ENCODE results near the gene KCNH1.

Gene KCNH1

GRCh38 chr1:210771131-210771530, 362.8 kb downstream of the KCNH1 start:
- TF ChIP-seq, protein P1, sequence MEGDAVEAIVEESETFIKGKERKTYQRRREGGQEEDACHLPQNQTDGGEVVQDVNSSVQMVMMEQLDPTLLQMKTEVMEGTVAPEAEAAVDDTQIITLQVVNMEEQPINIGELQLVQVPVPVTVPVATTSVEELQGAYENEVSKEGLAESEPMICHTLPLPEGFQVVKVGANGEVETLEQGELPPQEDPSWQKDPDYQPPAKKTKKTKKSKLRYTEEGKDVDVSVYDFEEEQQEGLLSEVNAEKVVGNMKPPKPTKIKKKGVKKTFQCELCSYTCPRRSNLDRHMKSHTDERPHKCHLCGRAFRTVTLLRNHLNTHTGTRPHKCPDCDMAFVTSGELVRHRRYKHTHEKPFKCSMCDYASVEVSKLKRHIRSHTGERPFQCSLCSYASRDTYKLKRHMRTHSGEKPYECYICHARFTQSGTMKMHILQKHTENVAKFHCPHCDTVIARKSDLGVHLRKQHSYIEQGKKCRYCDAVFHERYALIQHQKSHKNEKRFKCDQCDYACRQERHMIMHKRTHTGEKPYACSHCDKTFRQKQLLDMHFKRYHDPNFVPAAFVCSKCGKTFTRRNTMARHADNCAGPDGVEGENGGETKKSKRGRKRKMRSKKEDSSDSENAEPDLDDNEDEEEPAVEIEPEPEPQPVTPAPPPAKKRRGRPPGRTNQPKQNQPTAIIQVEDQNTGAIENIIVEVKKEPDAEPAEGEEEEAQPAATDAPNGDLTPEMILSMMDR (IDR thresholded peaks at IDR 0.05; ENCODE audit: low read depth, low read length, missing control alignments), result no peak
- no peak overlapping the region for H3K4me3 ChIP-seq (ENCODE audit: low read depth, low read length)
- DNase-seq (ENCODE audit: low read depth), result no peak

DNA sequence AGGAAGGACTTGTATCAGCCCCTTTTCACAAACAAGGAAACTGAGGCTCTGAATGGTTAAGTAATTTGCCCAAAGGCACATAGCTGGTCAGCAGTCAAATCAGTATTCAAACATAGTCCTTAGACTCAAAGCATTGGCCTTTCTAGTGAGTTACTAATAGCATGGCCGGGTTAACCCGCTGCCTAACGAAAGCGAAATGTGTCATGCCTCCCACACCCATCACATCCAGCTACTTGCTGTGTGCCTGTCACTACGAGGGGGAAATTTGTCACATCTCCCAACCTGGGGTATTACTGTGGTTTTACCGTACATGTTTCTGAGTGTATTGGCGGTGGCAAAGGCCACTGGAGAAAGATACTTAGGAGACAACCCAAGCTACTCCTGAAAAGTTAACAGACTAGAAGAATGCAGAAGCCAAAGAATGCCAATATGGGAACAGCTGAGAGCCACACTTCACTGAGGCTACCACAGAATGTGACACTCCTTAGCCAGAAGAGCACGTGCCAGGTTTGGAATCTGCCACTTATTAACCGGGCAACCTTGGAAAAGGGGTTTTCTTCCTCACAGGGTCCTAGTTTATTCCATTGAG, 363.5 kb downstream of the KCNH1 start:
- no peak for DNase-seq (ENCODE audit: low read depth)
- no peak overlapping the region for H3K4me3 ChIP-seq (ENCODE audit: low read depth, low read length)
- TF ChIP-seq, protein P1 (IDR thresholded peaks at IDR 0.05; ENCODE audit: low read depth, low read length, missing control alignments), result no peak

DNA sequence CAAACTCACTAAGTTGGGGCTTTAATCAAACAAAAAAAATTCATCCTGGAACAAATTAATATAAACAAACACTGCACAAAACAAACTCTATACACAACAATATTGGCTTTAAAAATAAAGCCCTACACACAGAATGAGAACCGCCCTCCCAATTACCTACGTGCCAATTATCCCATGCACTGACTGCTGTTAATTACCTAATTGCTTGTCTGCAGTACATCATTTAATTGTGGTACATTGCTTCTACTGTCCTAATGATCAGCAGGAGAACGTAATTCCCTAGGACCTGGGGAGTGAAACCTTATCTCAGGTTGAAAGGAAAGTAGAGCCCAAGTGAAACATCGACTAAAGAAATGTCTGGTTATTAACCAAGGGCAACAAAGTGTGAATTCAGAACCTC, 364.5 kb downstream of the KCNH1 start:
- no peak overlapping the region for H3K4me3 ChIP-seq (ENCODE audit: low read depth, low read length)
- DNase-seq (ENCODE audit: low read depth), result no peak
- TF ChIP-seq, protein P1 (IDR thresholded peaks at IDR 0.05; ENCODE audit: low read depth, low read length, missing control alignments), result no peak

DNA sequence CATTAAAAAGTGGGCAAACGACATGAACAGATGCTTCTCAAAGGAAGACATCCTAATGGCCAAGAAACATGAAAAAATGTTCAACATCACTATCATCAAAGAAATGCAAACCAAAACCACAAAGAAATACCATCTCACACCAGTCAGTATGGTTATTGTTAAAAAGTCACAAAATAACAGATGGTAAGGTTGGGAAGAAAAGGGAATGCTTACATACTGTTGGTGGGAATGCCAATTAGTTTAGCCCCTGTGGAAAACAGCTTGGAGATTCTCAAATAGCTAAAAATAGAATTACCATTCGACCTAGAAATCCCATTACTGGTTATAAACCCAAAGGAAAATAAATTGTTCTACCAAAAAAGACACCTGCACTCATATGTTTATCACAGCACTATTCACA, 369.4 kb downstream of the KCNH1 start:
- TF ChIP-seq, protein P1 (IDR thresholded peaks at IDR 0.05; ENCODE audit: low read depth, low read length, missing control alignments), result no peak
- no peak for DNase-seq (ENCODE audit: low read depth)
- no peak overlapping the region for H3K4me3 ChIP-seq (ENCODE audit: low read depth, low read length)

DNA sequence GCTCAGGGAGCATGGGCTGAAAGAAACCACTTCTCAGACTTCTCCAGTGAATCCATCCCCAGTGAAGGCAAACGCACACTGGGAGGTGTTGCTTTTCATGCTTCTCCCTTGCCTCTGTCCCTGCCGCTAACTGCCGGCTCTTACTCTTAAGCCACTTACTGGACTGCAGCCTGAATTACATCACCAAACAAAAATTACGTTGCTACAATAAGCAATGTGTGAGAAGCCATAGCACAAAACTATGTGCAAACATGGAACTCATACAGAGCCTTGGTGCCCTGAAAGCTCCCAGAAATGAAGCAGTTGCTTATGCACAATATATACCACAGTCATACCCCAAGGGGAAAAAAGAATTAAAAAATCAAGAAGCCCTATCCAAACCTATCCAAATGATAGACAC, 375.2 kb downstream of the KCNH1 start:
- no peak overlapping the region for H3K4me3 ChIP-seq (ENCODE audit: low read depth, low read length)
- TF ChIP-seq, protein P1 (IDR thresholded peaks at IDR 0.05; ENCODE audit: low read depth, low read length, missing control alignments), result no peak
- DNase-seq (ENCODE audit: low read depth), result no peak

DNA sequence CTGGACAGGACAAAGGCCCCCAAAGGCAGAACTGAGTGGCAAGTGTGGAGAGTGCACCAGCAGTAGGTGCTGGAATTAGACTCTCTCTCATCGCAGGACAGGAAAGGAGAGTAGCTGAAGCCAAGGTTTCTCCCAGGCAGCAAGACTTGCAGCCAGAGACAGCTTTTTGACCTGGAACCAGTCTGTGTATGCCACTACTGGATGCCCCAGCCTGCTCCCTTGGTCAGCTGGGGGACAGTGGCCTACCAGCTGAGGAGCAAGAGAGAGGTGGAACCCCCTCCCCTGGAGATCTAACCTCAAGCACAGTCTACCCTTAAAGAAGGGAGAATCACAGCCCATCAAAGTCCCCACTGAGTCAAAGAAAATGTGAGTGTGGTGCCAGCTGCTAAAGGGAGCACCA, 375.7 kb downstream of the KCNH1 start:
- no peak for DNase-seq (ENCODE audit: low read depth)
- TF ChIP-seq, protein P1 (IDR thresholded peaks at IDR 0.05; ENCODE audit: low read depth, low read length, missing control alignments), result no peak
- no peak overlapping the region for H3K4me3 ChIP-seq (ENCODE audit: low read depth, low read length)

DNA sequence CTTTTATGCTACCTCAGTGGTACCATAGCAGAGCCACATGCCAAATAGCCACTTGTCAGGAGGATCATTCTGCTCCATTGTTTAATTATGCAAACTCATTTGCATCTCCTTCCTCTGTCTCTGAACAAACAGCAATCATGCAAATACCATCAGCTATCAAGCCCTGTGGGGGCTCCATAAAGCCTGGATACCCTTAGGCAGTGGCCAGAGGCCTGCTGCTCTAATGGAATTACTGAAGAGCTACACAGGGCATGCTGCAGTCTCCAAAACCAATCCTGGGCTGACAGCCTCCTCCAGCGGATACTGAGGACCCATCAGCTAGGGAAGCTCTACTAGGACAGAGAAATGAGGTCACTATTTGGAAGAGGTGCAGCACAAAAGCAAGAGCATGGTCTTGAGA, 376.3 kb downstream of the KCNH1 start:
- TF ChIP-seq, protein P1 (IDR thresholded peaks at IDR 0.05; ENCODE audit: low read depth, low read length, missing control alignments), result no peak
- H3K4me3 ChIP-seq (ENCODE audit: low read depth, low read length), result no peak overlapping the region

More for the DNA sequence above, 376.3 kb downstream of the KCNH1 start:
- DNase-seq (ENCODE audit: low read depth), result no peak

Measured in GM12864 (cell line).